ENCODE measurements around the gene PMM2. TPM values are rescaled to one million over a fixed set of nuclear protein-coding genes. Genes with fewer than 3 reads are reported as not detected.

The PMM2 gene
- total RNA-seq, 4 donors from 2014 or later, result 10.4 to 20.9 (median 16.6) TPM

GRCh38 chr16:8851761-8852403 lies 54.2 kb downstream of the PMM2 start:
- peaks cover 0 to 57% of the 10 kb centered on the region in 2 donors for H3K36me3 ChIP-seq
- ATAC-seq, result no peak
- peak overlapping the region in 2 of 4 donors; percentile 10 to 12 for H3K27ac ChIP-seq
- intact Hi-C loops (cut with DNase I; ENCODE audit: low total_unique reads), result no loop called here
- DNase-seq, result no peak
- TF ChIP-seq CTCF (IDR thresholded peaks at IDR 0.05 in 4 of 5, conservative IDR thresholded peaks at IDR 0.05 in 1 of 5), result no peak
- no peaks in the 10 kb centered on the region for H3K9me3 ChIP-seq
- H3K4me1 ChIP-seq, result peaks cover 5 to 7% of the 10 kb centered on the region in 2 donors
- no peak overlapping the region for H3K4me3 ChIP-seq
- in situ Hi-C loops (cut with MboI; ENCODE audit: low sequenced_read_pairs in 4 of 4), result loop anchor here in 1 of 4 donors (10.0 kb wide), 1 partner anchor 47 kb away; no protein-coding TSS in a partner anchor
- no peaks in the 10 kb centered on the region for H3K27me3 ChIP-seq

GRCh38 chr16:8852534-8852933 lies 54.9 kb downstream of the PMM2 start:
- intact Hi-C loops (cut with DNase I; ENCODE audit: low total_unique reads), result no loop called here
- peak overlapping the region; percentile 12 to 39 (median 25) for H3K27ac ChIP-seq
- peaks cover 5 to 7% of the 10 kb centered on the region in 2 donors for H3K4me1 ChIP-seq
- no peak overlapping the region for H3K4me3 ChIP-seq
- ATAC-seq (no peak), DNase-seq (no peak)
- H3K36me3 ChIP-seq, result peaks cover 0 to 57% of the 10 kb centered on the region in 2 donors
- in situ Hi-C loops (cut with MboI; ENCODE audit: low sequenced_read_pairs in 4 of 4), result loop anchor here in 1 of 4 donors (10.0 kb wide), 1 partner anchor 48 kb away; no protein-coding TSS in a partner anchor
- no peaks in the 10 kb centered on the region for H3K9me3 ChIP-seq
- H3K27me3 ChIP-seq, result no peaks in the 10 kb centered on the region
- TF ChIP-seq CTCF (IDR thresholded peaks at IDR 0.05 in 4 of 5, conservative IDR thresholded peaks at IDR 0.05 in 1 of 5) (no peak), POLR2A (IDR thresholded peaks at IDR 0.05) (no peak)

- ATAC-seq, result no peak
Measured at GRCh38 chr16:8853150-8853549, 55.5 kb downstream of the PMM2 start.

GRCh38 chr16:8853611-8854010 lies 56.0 kb downstream of the PMM2 start:
- Histone ChIP-seq H3K27me3 (no peaks in the 10 kb centered on the region), H3K9me3 (no peaks in the 10 kb centered on the region), H3K4me3 (no peak overlapping the region), H3K4me1 (peaks cover 5 to 7% of the 10 kb centered on the region in 2 donors), H3K36me3 (peaks cover 0 to 61% of the 10 kb centered on the region in 2 donors), H3K27ac (peak overlapping the region in 2 of 4 donors; percentile 38 to 39)
- no peak for ATAC-seq
- intact Hi-C loops (cut with DNase I; ENCODE audit: low total_unique reads), result no loop called here
- TF ChIP-seq POLR2A (IDR thresholded peaks at IDR 0.05), result no peak
- TF ChIP-seq CTCF (IDR thresholded peaks at IDR 0.05 in 4 of 5, conservative IDR thresholded peaks at IDR 0.05 in 1 of 5), result no peak
- in situ Hi-C loops (cut with MboI; ENCODE audit: low sequenced_read_pairs in 4 of 4), result loop anchor here in 1 of 4 donors (10.0 kb wide), 1 partner anchor 49 kb away; no protein-coding TSS in a partner anchor
- DNase-seq, result no peak

More at GRCh38 chr16:8853150-8853549, 55.5 kb downstream of the PMM2 start:
- intact Hi-C loops (cut with DNase I; ENCODE audit: low total_unique reads), result no loop called here
- Histone ChIP-seq H3K4me3 (no peak overlapping the region), H3K9me3 (no peaks in the 10 kb centered on the region), H3K27ac (peak overlapping the region; percentile 12 to 39 (median 25)), H3K4me1 (peaks cover 5 to 7% of the 10 kb centered on the region in 2 donors), H3K36me3 (peaks cover 0 to 57% of the 10 kb centered on the region in 2 donors), H3K27me3 (no peaks in the 10 kb centered on the region)
- in situ Hi-C loops (cut with MboI; ENCODE audit: low sequenced_read_pairs in 4 of 4), result loop anchor here in 1 of 4 donors (10.0 kb wide), 1 partner anchor 48 kb away; no protein-coding TSS in a partner anchor
- no peak for DNase-seq
- no peak for TF ChIP-seq POLR2A (IDR thresholded peaks at IDR 0.05)

- Histone ChIP-seq H3K4me3 (no peak overlapping the region), H3K36me3 (peaks cover 0 to 55% of the 10 kb centered on the region in 2 donors), H3K9me3 (no peaks in the 10 kb centered on the region), H3K4me1 (peaks cover 3 to 6% of the 10 kb centered on the region in 2 donors), H3K27ac (peak overlapping the region in 3 of 4 donors; percentile 18 to 38 (median 25)), H3K27me3 (no peaks in the 10 kb centered on the region)
- TF ChIP-seq POLR2A (IDR thresholded peaks at IDR 0.05) (no peak), CTCF (IDR thresholded peaks at IDR 0.05 in 4 of 5, conservative IDR thresholded peaks at IDR 0.05 in 1 of 5) (no peak)
- in situ Hi-C loops (cut with MboI; ENCODE audit: low sequenced_read_pairs in 4 of 4) (loop anchor here in 1 of 4 donors (10.0 kb wide), 1 partner anchor 50 kb away; no protein-coding TSS in a partner anchor), intact Hi-C loops (cut with DNase I; ENCODE audit: low total_unique reads) (no loop called here)
- DNase-seq, result no peak
- ATAC-seq, result no peak
Measured at GRCh38 chr16:8854298-8854948, 56.8 kb downstream of the PMM2 start.

Measured in gastrocnemius medialis (tissue), 4 donors.